Measurements from ENCODE around the gene SLC38A11.
A peak's percentile ranks its signal among the peaks of the same experiment; 100 is the strongest.
"Not testable (repeated sequence)": the region's sequence is repeated elsewhere in the genome, so short reads cannot be mapped to it uniquely, and the experiment has no call there.

Gene SLC38A11, protein sequence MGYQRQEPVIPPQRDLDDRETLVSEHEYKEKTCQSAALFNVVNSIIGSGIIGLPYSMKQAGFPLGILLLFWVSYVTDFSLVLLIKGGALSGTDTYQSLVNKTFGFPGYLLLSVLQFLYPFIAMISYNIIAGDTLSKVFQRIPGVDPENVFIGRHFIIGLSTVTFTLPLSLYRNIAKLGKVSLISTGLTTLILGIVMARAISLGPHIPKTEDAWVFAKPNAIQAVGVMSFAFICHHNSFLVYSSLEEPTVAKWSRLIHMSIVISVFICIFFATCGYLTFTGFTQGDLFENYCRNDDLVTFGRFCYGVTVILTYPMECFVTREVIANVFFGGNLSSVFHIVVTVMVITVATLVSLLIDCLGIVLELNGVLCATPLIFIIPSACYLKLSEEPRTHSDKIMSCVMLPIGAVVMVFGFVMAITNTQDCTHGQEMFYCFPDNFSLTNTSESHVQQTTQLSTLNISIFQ

DNA sequence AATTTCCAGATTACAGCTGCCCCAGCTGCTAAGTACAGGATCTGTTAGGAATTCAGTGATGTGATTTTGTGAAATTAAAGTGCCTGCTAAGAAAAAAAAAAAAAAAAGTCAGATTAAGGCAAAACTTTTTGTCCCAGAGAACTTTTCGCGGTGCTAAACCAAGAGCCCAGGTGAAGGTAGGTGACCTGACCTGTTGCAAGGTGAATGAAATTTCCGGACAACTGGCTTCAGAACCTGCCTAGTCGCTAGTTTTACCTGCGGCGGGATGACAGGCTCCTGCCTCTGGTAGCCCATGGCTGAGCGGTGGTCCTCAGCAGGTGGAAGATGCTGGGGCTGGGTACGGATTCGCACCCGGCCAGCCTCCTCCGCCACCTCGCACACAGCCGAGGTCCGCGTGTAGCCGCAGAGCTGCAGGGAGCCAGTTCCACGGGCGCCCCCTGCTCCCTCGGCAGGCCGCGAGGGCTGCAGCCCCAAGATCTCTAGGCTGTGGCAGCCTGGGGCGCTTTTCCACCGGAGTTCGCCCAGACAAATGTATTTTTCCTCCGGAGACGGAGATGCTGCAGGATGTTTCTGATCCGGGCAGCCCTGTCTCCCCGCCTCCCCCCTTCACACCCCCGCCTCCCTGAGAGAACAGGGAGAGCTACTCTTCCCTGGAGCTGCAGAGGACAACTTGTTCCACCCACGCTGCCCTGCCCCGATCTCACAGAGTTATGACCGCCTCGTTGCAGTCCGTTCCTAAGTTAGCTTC is at the start of gene SLC38A11:
Gene SLC38A11 (minus strand): TSS at position 572 of the 748 bp plus-strand sequence. CDS start 278 bp downstream, at position 294.
- no peak for DNase-seq

DNA sequence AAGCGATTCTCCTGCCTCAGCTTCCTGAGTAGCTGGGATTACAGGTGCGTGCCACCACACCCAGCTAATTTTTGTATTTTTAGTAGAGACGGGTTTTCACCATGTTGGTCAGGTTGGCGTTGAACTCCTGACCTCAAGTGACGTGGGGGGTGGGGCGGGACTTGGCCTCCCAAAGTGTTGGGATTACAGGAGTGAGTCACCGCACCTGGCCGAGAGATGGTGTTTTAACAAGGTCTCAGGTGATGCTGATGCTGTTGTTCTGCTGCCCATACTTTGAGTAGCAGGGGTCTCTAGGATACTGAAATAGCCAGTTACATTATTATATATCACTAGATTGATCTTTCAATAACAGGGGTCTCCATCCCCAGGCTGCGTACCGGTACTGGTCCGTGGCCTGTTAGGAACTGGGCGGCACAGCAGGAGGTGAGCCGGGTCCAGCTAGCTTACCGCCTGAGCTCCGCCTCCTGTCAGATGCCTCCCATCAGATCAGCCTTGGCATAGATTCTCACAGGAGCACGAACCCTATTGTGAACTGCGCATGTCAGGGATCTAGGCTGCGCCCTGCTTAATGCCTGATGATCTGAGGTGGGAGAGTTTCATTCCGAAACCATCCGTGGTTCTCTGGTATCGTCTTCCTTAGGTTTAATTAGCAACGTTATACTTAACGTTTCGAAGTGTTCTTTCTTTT is 48.3 kb upstream of the SLC38A11 start:
- no peak for DNase-seq

GRCh38 chr2:165002638-165003037 is 47.3 kb upstream of the SLC38A11 start:
- DNase-seq = no peak

DNA sequence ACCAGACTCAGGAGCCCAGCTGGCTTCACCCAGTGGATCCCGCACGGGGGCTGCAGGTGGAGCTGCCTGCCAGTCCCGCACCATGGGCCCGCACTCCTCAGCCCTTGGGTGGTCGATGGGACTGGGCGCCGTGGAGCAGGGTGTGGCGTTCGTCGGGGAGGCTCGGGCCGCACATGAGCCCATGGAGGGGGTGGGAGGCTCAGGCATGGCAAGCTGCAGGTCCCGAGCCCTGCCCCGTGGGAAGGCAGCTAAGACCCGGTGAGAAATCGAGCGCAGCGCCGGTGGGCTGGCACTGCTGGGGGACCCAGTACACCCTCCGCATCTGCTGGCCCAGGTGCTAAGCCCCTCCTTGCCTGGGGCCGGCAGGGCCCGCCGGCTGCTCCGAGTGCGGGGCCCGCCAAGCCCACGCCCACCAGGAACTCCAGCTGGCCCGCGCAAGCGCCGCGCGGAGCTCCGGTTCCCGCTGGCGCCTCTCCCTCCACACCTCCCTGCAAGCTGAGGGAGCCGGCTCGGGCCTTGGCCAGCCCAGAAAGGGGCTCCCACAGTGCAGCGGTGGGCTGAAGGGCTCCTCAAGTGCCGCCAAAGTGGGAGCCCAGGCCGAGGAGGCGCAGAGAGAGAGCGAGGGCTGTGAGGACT is 39.5 kb upstream of the SLC38A11 start:
- DNase-seq = not testable (repeated sequence)

DNA sequence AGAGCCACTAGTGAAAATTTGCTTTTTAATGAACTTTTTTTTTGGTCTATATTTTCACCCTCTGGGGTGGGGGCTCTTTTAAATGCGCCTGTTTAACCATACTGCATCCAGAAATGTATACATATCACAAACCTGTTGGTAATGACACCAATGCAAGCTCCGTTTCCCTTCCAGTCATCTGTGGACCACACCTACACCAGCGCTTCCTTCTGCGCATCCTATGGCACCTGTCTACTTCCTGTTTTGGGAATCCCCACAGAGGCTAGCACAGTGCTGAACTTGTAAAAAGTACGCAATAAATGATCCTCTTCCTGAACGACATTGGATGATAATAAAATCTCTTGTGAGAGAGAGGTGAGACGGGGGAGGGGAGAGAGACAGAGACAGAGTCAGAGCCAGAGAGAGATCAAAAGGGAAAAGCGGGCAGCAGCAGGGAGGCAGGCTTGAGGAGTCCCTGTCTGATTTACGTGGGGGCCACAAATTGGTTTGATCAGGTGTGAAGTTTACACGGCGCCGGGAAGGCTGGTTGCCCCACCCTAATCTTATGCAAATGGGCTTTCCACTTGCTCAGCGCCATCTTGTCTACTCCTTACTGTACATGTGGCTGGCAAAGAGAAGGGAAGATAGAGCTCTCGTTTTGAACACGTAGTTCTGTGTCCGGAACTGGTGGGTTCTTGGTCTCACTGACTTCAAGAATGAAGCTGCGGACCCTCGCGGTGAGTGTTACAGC is 38.1 kb upstream of the SLC38A11 start:
- no peak for DNase-seq

DNA sequence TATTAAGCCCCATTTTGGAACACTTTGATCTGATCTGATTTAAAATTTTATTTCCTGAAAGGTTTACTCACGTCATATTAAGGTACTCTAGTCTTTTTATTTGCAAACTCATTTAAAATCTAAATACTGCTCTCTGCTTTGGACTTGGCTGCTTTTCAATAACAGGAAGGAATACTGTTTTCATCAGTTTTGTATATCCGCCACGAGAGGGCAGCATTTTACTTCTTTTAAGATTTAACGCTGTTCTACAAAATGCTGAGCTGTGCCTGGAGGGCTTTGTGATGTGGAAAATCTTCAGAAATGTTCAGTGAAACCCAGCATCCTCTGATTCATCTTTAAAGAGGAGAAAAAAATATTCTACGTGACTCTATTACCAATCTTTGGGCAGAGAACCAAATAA is 37.5 kb upstream of the SLC38A11 start:
- DNase-seq = peak; percentile 75

DNA sequence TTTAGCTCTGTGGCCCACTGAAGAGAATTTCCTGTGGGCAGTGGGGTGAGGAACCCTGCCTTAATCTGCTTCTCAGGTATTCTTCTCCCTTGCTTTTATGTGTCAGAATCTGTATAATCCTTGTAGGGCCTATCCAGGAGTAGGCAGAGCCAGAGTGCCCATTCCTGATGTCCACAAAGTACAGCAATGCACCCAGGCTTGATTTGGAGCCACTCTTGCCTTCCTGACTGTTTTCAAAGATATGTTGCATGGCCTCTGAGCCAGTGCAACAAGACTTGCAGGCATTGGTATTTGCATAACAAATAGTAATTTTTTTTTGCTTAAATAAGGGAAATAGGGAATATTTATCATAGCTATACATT is 36.7 kb upstream of the SLC38A11 start:
- DNase-seq = not testable (repeated sequence)

- DNase-seq = not testable (repeated sequence)
Measured at GRCh38 chr2:164991361-164992092, 36.2 kb upstream of the SLC38A11 start.

DNA sequence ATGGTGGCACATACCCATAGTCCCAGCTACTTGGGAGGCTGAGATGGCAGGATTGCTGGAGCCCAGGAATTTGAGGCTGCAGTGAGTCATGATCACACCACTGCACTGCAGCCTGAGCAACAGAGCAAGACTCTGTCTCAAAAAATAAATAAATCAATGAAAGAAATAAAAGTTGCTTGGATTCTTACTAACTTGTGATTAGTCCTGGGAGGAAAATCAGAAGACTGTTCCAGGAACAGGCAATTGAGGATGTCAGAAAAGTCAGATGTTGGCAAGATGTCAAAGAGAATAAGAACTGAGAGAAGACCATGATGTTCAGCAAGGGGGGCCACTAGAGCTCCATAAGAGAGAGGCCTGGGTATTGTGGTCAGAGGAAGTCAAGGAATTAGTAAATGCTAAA is 35.6 kb upstream of the SLC38A11 start:
- DNase-seq = not testable (repeated sequence)

- not testable (repeated sequence) for DNase-seq
Measured at GRCh38 chr2:164988805-164989204, 33.5 kb upstream of the SLC38A11 start.

- not testable (repeated sequence) for DNase-seq
Measured at GRCh38 chr2:164986027-164986426, 30.7 kb upstream of the SLC38A11 start.

DNA sequence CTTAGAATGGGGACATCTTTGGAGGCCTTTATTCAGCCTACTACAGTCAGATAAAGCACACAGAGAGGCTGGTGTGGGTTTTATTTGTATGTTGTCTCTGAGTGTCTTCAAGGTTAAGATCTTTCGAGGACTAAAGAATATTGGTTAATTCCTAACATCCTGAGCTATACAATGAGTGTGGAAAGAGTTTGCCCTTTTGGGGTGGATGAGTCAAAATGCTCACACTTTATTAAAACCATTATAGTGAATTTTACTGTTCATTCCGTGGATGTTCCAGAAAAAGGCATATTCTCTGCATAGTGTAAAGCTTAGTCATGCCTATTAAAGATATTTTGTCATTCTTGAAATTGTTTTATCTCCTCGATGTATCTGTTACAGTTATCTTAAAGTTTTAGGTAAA is 29.1 kb upstream of the SLC38A11 start:
- DNase-seq = no peak

- no peak for DNase-seq
Measured at GRCh38 chr2:164981217-164981990, 26.1 kb upstream of the SLC38A11 start.

DNA sequence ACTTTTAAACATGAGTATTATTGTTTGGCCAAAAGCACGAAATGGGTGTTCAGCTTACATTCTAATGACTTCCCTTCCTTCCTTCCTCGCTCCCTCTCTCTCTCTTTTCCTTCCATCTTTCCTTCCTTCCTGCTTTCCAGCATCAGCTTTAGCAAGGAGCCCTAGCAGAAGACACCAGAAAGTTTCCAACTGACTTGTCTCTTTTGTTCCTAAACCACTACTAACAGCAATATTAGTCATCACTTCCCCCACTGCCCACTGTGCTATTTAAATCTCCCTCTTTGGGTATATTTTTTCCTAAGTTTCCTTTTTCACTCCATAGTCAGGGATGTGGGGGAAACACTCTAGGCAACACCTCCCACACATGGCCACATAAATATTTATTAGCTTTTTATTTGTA is 25.4 kb upstream of the SLC38A11 start:
- DNase-seq = not testable (repeated sequence)

DNA sequence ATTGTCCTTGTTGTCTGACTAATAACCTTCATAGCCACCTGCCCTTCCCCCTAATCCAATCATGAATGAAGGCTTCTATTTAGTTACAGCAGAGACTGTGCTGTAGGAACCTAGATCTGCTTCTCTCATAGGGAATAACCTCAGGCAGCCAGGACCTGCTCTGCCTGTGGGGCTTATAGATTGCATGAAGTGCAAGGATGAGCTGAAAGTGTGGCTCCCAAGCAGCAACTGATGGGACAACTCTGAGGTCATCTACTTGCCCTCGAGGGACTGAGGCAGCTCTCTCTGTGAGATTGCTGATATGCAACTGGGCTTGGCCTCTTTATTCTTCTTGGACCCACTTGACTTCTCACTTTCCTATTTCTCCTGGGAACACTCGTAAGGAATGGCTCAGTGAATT is 23.8 kb upstream of the SLC38A11 start:
- no peak for DNase-seq

DNA sequence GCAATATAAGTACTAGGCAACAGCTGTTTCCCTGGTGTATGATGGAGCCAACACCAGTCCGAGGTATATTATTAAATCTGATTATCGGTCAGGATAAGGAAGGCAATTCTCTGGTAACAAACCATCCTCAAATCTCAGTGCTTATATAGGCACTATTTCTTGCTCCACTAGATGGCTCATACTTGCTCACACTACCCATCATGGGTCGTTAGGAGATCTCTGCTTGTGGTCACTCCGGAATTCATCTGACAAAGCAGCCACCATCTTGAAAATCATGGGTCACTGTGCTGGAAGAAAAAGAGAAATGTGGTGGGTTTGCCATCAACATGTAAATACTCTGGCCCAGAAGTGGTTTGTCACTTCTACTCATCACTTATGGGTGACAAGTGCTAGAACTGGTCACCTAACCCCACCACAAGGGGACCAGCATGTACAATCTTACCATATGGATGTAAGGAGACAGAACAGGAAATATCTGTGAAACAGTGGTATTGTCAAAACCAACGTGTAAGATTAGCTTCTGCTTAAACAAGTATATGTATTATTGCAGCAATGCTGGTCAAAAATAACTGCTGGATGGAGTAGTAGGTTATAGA is 21.6 kb upstream of the SLC38A11 start:
- not testable (repeated sequence) for DNase-seq

GRCh38 chr2:164976301-164976700 is 21.0 kb upstream of the SLC38A11 start:
- no peak for DNase-seq

- no peak for DNase-seq
Measured at GRCh38 chr2:164975891-164976290, 20.6 kb upstream of the SLC38A11 start.

GRCh38 chr2:164974221-164974620 is 18.9 kb upstream of the SLC38A11 start:
- no peak for DNase-seq

DNA sequence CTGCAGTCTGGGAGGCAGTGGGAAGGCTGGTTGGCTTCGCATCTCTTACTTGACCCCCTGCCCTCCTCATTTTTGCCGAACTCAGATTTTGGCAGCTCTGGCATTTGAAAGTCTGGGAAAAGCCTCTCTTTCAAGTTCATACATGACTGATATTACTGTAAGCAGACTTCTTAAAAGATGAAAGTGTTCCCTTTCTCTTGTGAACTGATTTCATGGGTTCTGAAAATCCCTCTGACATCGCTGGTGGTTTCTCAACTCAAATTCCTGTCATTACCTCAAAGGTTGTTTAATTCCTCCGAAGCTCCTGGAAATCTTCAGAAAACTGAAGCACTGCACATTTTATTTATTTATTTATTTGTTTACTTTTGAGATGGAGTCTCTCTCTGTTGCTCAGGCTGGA is 16.9 kb upstream of the SLC38A11 start:
- DNase-seq = no peak

All from NCI-H1105 (cell line).